ENCODE data around the gene RUNX2. TPM values are rescaled to one million over a fixed set of nuclear protein-coding genes. Genes with fewer than 3 reads are reported as not detected.
A peak's percentile ranks its signal among the peaks of the same experiment; 100 is the strongest.

RUNX2 gene
- polyA plus RNA-seq, 1 donor = 2.6 TPM

GRCh38 chr6:45493761-45494160, 165.6 kb downstream of the RUNX2 start:
- H3K4me1 ChIP-seq (ENCODE audit: control insufficient read depth, insufficient read depth, low read length) = no peaks in the 10 kb centered on the region
- H3K36me3 ChIP-seq (ENCODE audit: control insufficient read depth, insufficient read depth, low read length) = no peaks in the 10 kb centered on the region
- no CpG with 5 or more reads among the region's 2 CpGs for WGBS (ENCODE audit: insufficient coverage, low lambda C conversion rate)
- no peaks in the 10 kb centered on the region for H3K27me3 ChIP-seq (ENCODE audit: control insufficient read depth, insufficient read depth, low read length)
- DNase-seq = no peak
- no peak overlapping the region for H3K4me3 ChIP-seq (ENCODE audit: low read length)
- H3K27ac ChIP-seq (ENCODE audit: low read length) = no peak overlapping the region
- H3K9me3 ChIP-seq (ENCODE audit: control insufficient read depth, low read depth, low read length) = no peaks in the 10 kb centered on the region

- no peak overlapping the region for H3K27ac ChIP-seq (ENCODE audit: low read length)
- no peak for DNase-seq
- WGBS (ENCODE audit: insufficient coverage, low lambda C conversion rate) = no CpG with 5 or more reads among the region's 3 CpGs
- H3K27me3 ChIP-seq (ENCODE audit: control insufficient read depth, insufficient read depth, low read length) = no peaks in the 10 kb centered on the region
- H3K4me3 ChIP-seq (ENCODE audit: low read length) = no peak overlapping the region
- H3K9me3 ChIP-seq (ENCODE audit: control insufficient read depth, low read depth, low read length) = no peaks in the 10 kb centered on the region
- no peaks in the 10 kb centered on the region for H3K4me1 ChIP-seq (ENCODE audit: control insufficient read depth, insufficient read depth, low read length)
- no peaks in the 10 kb centered on the region for H3K36me3 ChIP-seq (ENCODE audit: control insufficient read depth, insufficient read depth, low read length)
Measured at GRCh38 chr6:45494416-45495135, 166.4 kb downstream of the RUNX2 start.

DNA sequence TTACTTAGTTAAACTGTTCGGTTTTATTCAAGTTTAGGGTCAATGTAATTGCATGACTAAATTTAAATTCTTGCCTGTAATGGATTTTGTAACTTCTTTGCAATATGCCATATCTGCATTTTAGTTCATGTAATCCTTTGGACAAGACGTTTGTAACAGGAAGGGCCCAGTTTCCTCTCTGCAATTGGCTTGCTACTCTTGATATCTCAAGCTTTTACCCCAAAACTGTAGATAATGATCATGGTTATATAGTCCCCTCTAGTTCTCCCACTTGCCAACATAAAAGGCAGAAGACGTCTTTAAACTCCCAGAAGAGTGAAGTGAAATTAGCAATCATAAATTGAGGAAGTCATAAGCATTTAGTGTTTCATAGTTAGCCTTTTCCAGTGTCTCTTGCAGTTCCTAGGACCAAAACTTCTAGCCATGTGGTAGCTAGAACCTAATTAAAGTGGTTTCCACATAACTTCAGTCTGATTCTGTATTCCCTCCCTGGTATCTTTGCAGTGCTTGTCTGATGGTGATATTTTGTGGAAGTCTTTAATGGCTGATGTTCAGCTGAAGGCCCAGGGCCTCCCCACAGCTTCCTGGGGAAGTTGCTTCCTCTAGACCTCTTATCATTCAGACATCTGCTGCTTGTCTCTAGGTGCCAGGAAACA, 167.4 kb downstream of the RUNX2 start:
- no peaks in the 10 kb centered on the region for H3K4me1 ChIP-seq (ENCODE audit: control insufficient read depth, insufficient read depth, low read length)
- no peak overlapping the region for H3K4me3 ChIP-seq (ENCODE audit: low read length)
- no peak for DNase-seq
- no peaks in the 10 kb centered on the region for H3K36me3 ChIP-seq (ENCODE audit: control insufficient read depth, insufficient read depth, low read length)
- H3K9me3 ChIP-seq (ENCODE audit: control insufficient read depth, low read depth, low read length) = no peaks in the 10 kb centered on the region
- H3K27me3 ChIP-seq (ENCODE audit: control insufficient read depth, insufficient read depth, low read length) = no peaks in the 10 kb centered on the region
- H3K27ac ChIP-seq (ENCODE audit: low read length) = no peak overlapping the region
- no CpG with 5 or more reads among the region's 3 CpGs for WGBS (ENCODE audit: insufficient coverage, low lambda C conversion rate)

DNA sequence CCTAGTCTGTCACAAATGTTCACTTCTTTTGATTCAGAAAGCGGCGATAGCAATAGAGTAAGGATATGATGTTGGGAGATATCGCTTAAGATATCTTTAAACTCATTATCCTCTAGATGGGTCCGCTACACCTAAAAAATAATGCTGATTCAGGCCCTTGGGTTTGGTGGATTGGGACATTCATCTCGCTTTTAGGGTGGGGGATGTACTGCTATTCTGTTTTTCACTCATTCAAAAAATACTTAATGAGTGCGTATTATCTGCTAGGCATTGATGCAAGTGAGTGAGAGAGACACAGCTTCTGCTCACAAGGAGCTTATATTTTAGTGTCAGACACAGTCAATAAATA, 167.9 kb downstream of the RUNX2 start:
- no peaks in the 10 kb centered on the region for H3K4me1 ChIP-seq (ENCODE audit: control insufficient read depth, insufficient read depth, low read length)
- H3K36me3 ChIP-seq (ENCODE audit: control insufficient read depth, insufficient read depth, low read length) = no peaks in the 10 kb centered on the region
- no peak overlapping the region for H3K27ac ChIP-seq (ENCODE audit: low read length)
- H3K9me3 ChIP-seq (ENCODE audit: control insufficient read depth, low read depth, low read length) = no peaks in the 10 kb centered on the region
- no peak overlapping the region for H3K4me3 ChIP-seq (ENCODE audit: low read length)
- no peaks in the 10 kb centered on the region for H3K27me3 ChIP-seq (ENCODE audit: control insufficient read depth, insufficient read depth, low read length)
- no peak for DNase-seq
- WGBS (ENCODE audit: insufficient coverage, low lambda C conversion rate) = 100% methylated on average over 1 of the region's 6 CpGs

- no peak for DNase-seq
- H3K4me3 ChIP-seq (ENCODE audit: low read length) = no peak overlapping the region
- H3K9me3 ChIP-seq (ENCODE audit: control insufficient read depth, low read depth, low read length) = no peaks in the 10 kb centered on the region
- no peaks in the 10 kb centered on the region for H3K36me3 ChIP-seq (ENCODE audit: control insufficient read depth, insufficient read depth, low read length)
- H3K4me1 ChIP-seq (ENCODE audit: control insufficient read depth, insufficient read depth, low read length) = no peaks in the 10 kb centered on the region
- H3K27me3 ChIP-seq (ENCODE audit: control insufficient read depth, insufficient read depth, low read length) = no peaks in the 10 kb centered on the region
- no peak overlapping the region for H3K27ac ChIP-seq (ENCODE audit: low read length)
- no CpG with 5 or more reads among the region's 1 CpG for WGBS (ENCODE audit: insufficient coverage, low lambda C conversion rate)
Measured at GRCh38 chr6:45498591-45498990, 170.5 kb downstream of the RUNX2 start.

DNA sequence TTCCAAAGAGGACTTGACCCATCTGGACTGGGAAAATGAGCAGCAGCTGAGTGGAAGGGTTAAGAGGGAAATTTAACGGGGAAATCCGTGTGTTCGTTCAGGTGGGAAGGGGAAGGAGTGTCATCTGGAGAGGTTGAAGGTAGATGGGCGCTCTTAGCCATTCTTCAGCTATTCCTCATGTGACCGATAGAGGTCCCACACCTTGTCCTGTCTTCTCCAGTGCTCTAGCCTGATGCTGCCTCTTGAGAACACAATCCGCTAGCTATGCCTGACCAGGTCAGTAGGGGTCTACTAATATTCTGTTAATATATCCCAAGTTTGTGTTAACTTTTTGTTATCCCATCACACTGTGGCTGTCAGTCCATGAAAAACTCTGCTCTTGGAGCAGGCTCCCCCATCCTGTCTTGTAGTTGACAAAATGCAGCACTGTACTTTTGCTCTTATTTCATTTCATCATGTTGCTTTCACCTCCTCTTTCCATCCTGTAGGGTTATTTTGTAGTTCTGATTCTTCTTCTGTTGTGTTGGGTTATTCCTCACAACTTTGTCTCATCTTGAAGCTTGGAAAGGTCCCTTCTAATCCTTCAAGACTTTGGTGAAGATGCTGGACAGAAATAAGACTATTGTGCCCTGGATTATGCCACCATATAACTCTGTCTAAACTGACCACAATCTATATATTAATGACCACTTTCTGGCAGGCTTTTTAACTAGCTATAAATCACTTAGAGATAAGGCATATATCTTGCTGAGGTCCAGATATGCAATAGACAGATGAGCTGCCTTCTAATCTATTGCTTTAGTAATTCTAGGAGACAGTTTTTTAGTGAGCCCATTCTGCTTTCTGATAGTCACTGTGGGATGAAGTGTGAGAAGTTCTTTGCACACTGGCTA, 173.0 kb downstream of the RUNX2 start:
- Histone ChIP-seq H3K4me3 (ENCODE audit: low read length) (no peak overlapping the region), H3K9me3 (ENCODE audit: control insufficient read depth, low read depth, low read length) (no peaks in the 10 kb centered on the region), H3K27me3 (ENCODE audit: control insufficient read depth, insufficient read depth, low read length) (no peaks in the 10 kb centered on the region), H3K27ac (ENCODE audit: low read length) (no peak overlapping the region), H3K36me3 (ENCODE audit: control insufficient read depth, insufficient read depth, low read length) (no peaks in the 10 kb centered on the region), H3K4me1 (ENCODE audit: control insufficient read depth, insufficient read depth, low read length) (no peaks in the 10 kb centered on the region)
- 100% methylated on average over 1 of the region's 6 CpGs for WGBS (ENCODE audit: insufficient coverage, low lambda C conversion rate)
- no peak for DNase-seq

- DNase-seq = no peak
- Histone ChIP-seq H3K9me3 (ENCODE audit: control insufficient read depth, low read depth, low read length) (no peaks in the 10 kb centered on the region), H3K27ac (ENCODE audit: low read length) (no peak overlapping the region), H3K27me3 (ENCODE audit: control insufficient read depth, insufficient read depth, low read length) (no peaks in the 10 kb centered on the region), H3K4me1 (ENCODE audit: control insufficient read depth, insufficient read depth, low read length) (no peaks in the 10 kb centered on the region), H3K36me3 (ENCODE audit: control insufficient read depth, insufficient read depth, low read length) (no peaks in the 10 kb centered on the region), H3K4me3 (ENCODE audit: low read length) (no peak overlapping the region)
- no CpG with 5 or more reads among the region's 6 CpGs for WGBS (ENCODE audit: insufficient coverage, low lambda C conversion rate)
Measured at GRCh38 chr6:45502456-45502855, 174.3 kb downstream of the RUNX2 start.

- DNase-seq = peak; percentile 10 to 20
- Histone ChIP-seq H3K27ac (ENCODE audit: low read length) (no peak overlapping the region), H3K27me3 (ENCODE audit: control insufficient read depth, insufficient read depth, low read length) (no peaks in the 10 kb centered on the region), H3K4me3 (ENCODE audit: low read length) (no peak overlapping the region), H3K9me3 (ENCODE audit: control insufficient read depth, low read depth, low read length) (no peaks in the 10 kb centered on the region), H3K4me1 (ENCODE audit: control insufficient read depth, insufficient read depth, low read length) (no peaks in the 10 kb centered on the region), H3K36me3 (ENCODE audit: control insufficient read depth, insufficient read depth, low read length) (no peaks in the 10 kb centered on the region)
- 14% methylated on average over 1 of the region's 5 CpGs for WGBS (ENCODE audit: insufficient coverage, low lambda C conversion rate)
Measured at GRCh38 chr6:45504947-45505346, 176.8 kb downstream of the RUNX2 start.

- H3K9me3 ChIP-seq (ENCODE audit: control insufficient read depth, low read depth, low read length) = no peaks in the 10 kb centered on the region
- H3K27me3 ChIP-seq (ENCODE audit: control insufficient read depth, insufficient read depth, low read length) = no peaks in the 10 kb centered on the region
- no peak overlapping the region for H3K27ac ChIP-seq (ENCODE audit: low read length)
- no peak for DNase-seq
- no CpG with 5 or more reads among the region's 2 CpGs for WGBS (ENCODE audit: insufficient coverage, low lambda C conversion rate)
- no peaks in the 10 kb centered on the region for H3K4me1 ChIP-seq (ENCODE audit: control insufficient read depth, insufficient read depth, low read length)
- H3K36me3 ChIP-seq (ENCODE audit: control insufficient read depth, insufficient read depth, low read length) = no peaks in the 10 kb centered on the region
- H3K4me3 ChIP-seq (ENCODE audit: low read length) = no peak overlapping the region
Measured at GRCh38 chr6:45505470-45505869, 177.3 kb downstream of the RUNX2 start.

DNA sequence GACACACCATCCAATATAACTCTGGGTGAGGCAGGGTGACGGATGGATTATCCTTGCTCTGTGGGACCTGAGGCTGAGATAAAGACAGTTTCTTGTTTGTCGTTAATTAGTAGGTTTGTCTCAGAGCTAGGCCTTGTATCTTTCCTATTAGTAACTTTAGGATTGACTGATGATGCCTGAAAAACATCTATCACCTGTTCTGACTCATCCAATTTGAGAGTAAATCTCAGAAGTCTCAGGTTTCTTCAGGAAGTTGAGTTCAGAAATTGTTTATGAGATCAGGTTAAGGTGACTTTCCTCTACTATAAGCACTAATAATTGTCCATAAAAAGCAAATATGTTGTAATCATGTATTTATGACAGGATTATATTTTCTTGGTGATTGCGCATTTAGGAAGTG, 179.1 kb downstream of the RUNX2 start:
- Histone ChIP-seq H3K4me1 (ENCODE audit: control insufficient read depth, insufficient read depth, low read length) (no peaks in the 10 kb centered on the region), H3K27ac (ENCODE audit: low read length) (no peak overlapping the region), H3K36me3 (ENCODE audit: control insufficient read depth, insufficient read depth, low read length) (no peaks in the 10 kb centered on the region), H3K4me3 (ENCODE audit: low read length) (no peak overlapping the region), H3K27me3 (ENCODE audit: control insufficient read depth, insufficient read depth, low read length) (no peaks in the 10 kb centered on the region), H3K9me3 (ENCODE audit: control insufficient read depth, low read depth, low read length) (no peaks in the 10 kb centered on the region)
- no peak for DNase-seq
- 100% methylated on average over 1 of the region's 3 CpGs for WGBS (ENCODE audit: insufficient coverage, low lambda C conversion rate)

Data from large intestine (tissue), 3 donors.